Left hindlimb (tissue), 1 donor: Measurements from ENCODE around the gene AP3D1.

Experiments used
- DNase-seq: peaks from one replicate; pipeline ENCODE4 v3.0.0-alpha.2; 2018

AP3D1 gene

GRCh38 chr19:2081873-2082810, 69.2 kb downstream of the AP3D1 start:
- no peak for DNase-seq

DNA sequence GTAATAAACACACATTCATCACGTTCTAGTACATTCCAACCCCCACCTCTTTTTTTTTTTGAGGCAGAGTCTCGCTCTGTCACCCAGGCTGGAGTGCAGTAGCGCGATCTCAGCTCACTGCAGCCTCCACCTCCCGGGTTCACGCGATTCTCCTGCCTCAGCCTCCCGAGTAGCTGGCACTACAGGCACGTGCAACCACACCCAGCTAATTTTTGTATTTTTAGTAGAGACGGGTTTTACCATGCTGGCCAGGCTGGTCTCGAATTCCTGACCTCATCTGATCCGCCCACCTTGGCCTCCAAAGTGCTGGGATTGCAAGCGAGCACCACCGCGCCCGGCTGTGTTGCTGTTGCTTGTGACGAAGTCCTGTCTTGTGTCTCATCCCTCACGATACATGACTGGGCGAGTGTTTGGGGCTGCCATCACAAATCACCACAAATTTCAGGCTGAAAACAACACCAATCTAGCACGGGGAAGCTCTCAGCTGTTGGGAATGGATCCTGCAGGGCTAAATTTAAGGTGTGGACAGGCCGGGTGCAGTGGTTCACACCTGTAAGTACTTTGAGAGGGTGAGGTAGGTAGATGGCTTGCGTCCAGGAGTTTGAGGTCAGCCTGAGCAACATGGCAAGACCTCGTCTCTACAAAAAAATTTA, 70.9 kb downstream of the AP3D1 start:
- no peak for DNase-seq

- no peak for DNase-seq
Measured at GRCh38 chr19:2079865-2080301, 71.5 kb downstream of the AP3D1 start.

DNA sequence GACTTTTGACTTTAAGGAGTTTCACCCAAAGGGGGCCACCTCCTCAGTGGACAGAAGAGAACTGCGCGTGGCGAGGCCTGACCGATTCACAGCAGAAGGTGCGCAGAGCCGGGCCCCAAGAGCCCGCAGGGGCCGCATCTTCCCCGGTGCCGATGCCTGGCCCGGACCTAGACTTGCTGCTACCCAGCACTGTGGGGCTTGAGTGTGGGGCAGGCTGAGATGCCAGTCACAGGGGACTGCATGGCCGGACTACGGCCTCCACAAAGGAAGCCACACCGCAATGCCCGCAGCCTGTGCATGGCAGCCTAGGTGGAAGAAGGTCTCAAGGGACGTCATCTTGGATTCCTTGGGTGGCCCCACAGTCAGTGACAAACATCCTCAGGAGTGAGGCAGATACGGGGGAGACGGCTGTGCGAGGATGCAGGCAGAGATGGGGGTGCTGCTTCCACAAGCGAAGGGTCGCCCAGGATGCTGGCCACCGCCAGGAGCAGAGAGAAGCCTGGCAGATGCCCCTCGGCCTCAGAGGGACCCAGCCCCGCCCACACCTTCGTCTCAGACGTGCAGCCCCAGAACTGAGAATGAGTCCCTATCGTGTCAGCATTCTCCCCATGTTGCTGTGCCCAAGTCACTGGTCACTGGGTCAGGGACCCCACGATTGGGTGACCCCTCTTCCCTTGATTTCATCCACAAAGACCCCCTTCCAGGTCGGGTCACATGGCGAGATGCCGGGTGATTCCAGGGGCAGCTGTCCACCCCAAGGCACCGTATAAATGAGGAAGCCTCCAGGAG, 72.1 kb downstream of the AP3D1 start:
- DNase-seq, result no peak

DNA sequence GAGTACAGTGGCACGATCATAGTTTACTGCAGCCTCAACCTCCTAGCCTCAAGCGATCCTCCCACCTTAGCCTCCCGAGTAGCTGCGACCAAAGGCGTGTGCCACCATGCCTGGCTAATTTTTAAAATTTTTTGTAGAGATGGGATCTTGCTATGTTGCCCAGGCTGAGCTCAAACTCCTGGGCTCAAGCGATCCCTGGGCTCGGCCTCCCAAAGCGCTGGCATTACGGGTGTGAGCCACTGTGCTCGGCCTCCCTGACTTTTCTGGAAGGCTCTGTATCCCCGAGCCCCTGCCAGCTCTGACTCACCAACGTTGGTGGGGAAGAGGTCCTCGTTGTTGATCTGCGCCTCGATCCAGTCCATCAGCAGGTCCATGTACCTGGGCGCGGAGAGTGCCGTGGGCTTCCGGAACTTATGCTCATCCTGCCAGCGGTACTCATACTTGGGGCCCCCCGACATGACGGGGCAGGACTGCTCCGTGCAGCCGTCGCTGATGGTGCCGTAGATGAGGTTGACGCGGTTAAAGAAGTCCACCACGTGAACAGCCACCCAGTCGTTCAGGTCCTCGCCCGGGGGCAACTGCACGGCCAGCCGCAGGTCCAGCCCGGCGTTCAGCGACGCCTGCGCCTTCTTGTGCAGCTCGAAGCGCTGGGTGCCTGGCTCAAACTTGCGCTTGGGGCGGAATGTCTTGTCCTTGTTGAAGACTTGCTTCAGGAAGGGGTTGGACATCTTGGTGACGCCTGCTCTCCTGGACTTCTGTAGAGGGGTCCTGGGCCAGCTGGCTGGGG, 73.3 kb downstream of the AP3D1 start:
- DNase-seq, result no peak

DNA sequence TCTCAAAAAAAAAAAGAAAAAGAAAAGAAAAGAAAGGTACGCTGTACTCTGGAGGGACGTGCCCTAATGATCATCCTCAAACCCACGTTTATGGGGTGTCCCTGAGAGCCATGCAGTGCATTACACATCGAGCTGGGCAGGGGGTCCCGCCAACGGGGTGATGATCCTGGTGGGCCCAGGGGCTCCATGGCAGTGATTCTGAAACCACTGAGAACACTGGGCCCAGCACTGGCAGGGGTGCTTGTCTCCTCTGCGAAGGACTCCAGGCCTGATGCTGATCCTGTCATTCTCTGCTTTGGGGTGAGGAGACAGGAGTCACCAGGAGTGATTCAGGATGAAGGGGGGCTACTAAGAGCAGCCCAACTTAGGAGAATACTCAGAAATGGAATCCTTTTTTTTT, 74.0 kb downstream of the AP3D1 start:
- DNase-seq, result no peak

DNA sequence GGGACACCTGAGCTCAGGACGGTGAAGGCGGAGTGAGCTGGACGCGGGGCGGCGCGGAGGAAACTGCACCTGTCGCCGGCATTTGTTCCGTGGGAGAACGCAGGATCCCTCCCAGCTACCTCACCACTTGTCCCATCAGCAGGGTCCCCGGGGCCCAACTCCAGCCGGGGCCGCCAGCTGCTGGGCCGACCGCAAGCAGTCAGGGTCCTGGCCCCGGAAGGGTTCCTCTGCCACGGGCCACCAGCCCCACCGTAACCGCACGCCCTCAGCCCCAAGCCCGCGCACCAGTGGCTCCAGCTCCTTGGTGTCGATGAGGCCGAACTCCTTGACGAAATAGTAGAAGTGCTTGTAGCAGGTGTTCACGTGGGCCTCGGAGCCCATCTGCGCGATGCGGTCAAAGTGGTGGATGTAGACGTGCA, 74.8 kb downstream of the AP3D1 start:
- no peak for DNase-seq

- DNase-seq, result no peak
Measured at GRCh38 chr19:2072757-2073551, 78.4 kb downstream of the AP3D1 start.

- DNase-seq, result no peak
Measured at GRCh38 chr19:2070986-2071673, 80.2 kb downstream of the AP3D1 start.

- DNase-seq, result no peak
Measured at GRCh38 chr19:2070436-2070827, 80.9 kb downstream of the AP3D1 start.

- no peak for DNase-seq
Measured at GRCh38 chr19:2064788-2065524, 86.4 kb downstream of the AP3D1 start.

- DNase-seq, result no peak
Measured at GRCh38 chr19:2064395-2064787, 87.0 kb downstream of the AP3D1 start.

DNA sequence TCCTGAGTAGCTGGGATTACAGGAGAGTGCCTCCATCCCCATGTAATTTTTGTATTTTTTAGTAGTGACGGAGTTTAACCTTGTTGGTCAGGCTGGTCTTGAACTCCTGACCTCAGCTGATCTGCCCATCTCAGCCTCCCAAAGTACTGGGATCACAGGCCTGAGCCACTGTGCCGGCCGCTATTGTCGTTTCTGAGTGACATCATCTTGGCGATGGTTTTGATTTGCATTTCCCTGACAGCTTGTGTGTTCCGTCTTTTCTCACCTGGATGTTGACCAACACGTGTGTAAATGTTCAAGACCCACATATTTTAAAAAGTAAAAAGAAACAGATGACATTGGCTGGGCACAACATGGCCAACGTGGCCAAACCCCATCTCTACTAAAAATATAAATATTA, 87.5 kb downstream of the AP3D1 start:
- no peak for DNase-seq

- DNase-seq, result no peak
Measured at GRCh38 chr19:2062770-2063169, 88.6 kb downstream of the AP3D1 start.

DNA sequence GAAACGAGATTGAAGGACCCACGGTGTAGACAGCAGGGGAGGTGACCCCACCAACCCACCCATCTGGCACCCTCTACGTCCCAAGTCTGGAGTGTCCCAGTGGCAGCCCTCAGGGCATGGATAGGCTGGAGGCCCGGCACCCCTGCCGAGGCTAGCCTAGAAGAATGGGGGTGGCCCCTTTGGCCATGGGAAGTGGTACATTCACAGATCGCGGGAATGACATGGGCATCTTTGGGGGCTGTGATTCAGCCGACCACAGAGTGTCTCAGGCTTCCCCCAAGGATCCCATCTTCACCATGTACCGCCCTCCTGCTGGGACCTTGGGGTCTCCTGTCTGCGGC, 89.0 kb downstream of the AP3D1 start:
- DNase-seq, result no peak

DNA sequence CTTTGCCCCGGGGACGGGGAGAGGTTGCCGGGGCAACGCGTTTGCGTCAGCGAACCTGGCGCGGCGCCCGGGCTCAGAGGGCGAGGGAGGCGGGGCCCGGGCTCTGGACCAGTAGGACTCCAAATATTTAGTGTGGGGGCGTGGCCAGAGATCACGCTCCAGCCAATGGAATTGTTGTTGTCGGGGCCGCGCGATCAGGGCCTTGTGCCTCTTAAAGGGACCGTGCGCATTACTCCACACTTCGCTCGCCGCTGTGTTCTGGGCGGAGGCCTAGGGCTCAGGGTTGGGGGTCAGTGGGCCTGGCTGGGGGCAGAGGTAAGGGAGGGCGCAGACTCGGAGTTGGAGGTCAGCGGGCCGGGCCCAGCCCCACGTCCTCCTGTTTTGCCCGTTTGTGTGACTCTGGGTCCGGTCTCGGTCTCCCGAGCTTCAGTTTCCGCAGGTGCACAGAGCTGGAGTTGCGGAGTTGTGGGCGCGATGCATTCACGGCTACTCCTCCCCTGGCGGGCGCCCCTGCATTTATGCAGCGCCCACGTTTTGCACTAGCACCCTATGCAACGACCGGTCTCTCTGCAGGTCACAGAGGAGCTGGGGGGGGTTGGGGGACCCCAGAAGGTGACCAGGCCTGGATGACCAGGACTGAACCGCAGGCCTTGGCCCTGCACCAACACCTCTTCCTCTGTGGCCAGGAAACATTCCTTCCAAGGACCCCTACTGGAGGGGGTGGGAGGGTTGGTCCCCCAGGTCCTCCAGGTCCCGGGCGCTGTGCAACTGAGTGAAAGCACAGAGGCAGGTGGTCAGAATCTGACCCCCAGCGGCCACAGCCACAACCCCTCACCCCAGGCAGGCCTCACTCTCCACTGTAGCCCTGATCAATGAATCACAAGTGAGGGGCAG, 89.6 kb downstream of the AP3D1 start:
- peak; percentile 99 for DNase-seq

DNA sequence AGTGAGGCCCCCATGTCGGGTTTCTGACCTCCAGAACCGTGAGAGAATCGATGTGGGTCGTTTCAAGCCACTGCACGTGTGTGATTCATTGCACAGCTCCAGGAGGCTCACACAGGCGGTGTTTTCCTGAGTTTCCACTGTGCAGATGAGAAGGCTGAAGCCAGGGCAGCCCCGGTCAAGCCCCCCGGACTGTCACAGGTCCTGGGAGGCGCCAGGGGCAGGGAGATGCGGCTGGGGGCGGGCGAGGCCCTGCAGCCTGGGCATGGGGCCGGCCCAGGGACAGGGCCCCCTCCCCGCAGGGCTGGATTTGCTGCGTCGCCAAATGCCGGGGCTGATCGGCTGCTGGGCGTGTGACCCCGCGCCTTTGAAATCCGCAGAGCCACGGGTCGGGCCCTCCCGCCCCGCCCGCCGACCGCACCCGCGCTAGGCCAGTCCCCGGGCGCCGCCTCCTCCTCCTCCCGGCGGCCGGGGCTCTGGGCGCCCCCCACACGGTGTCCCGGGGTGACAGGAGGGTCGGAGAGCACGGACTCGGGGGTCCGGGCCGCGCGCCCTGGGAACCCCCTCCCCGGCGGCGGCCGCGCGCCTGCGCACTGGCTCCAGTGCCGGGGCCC, 90.4 kb downstream of the AP3D1 start:
- peak; percentile 85 for DNase-seq

GRCh38 chr19:2059422-2060201, 91.8 kb downstream of the AP3D1 start:
- no peak for DNase-seq
